Urothelium cell line (cell line): ENCODE data around the gene RTF2.
"Not testable (repeated sequence)": the region's sequence is repeated elsewhere in the genome, so short reads cannot be mapped to it uniquely, and the experiment has no call there.

ENCODE experiments used
- DNase-seq: peaks from one replicate; pipeline ENCODE4 v3.0.0; 2011; ENCODE audit warnings: low spot score, mixed read lengths
- FAIRE-seq: peaks from 2 replicates; lab custom pipeline; 2011; peaks lifted over from hg19 to GRCh38; lab: Jason Lieb, UNC

RTF2 gene

DNA sequence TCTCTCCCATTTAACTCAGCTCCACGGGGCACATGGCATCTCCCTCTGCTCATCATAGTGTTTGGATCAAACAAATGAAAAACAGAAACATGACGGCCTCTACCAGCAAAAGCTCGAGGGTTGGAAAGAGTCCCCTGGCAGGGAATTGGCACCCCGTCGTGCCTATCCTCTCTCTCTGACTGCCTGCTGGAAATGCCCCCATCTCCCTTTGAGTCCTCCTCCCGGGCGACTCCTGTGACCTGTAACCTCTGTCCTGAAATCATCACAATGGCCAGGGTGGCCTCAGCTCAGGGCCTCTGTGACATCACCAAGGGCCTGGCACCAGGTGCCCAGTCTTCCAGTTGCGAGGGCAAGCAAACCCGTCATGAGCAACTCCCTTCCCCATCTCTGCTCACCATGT, 64.5 kb downstream of the RTF2 start, which contains the start of gene FAM209B:
Gene FAM209B, plus strand, starts transcription at position 301 of the 400 bp plus-strand sequence. Its CDS starts 96 bp downstream, at position 397.
- not testable (repeated sequence) for FAIRE-seq, DNase-seq

GRCh38 chr20:56537997-56538396, 69.6 kb downstream of the RTF2 start:
- FAIRE-seq: no peak

GRCh38 chr20:56540415-56540814, 72.0 kb downstream of the RTF2 start:
- FAIRE-seq (no peak), DNase-seq (no peak)

More at GRCh38 chr20:56537997-56538396, 69.6 kb downstream of the RTF2 start:
- DNase-seq: no peak

- DNase-seq: no peak
- FAIRE-seq: no peak
These were observed 74.1 kb downstream of the RTF2 start for GRCh38 chr20:56542489-56543030.

GRCh38 chr20:56551571-56551970, 83.1 kb downstream of the RTF2 start:
- DNase-seq (no peak), FAIRE-seq (no peak)

- FAIRE-seq (no peak), DNase-seq (no peak)
These were observed 84.6 kb downstream of the RTF2 start for GRCh38 chr20:56552911-56553629.

- FAIRE-seq: peak; percentile 30
- DNase-seq: peak; percentile 95
These were observed 86.4 kb downstream of the RTF2 start for GRCh38 chr20:56554869-56555268.

DNA sequence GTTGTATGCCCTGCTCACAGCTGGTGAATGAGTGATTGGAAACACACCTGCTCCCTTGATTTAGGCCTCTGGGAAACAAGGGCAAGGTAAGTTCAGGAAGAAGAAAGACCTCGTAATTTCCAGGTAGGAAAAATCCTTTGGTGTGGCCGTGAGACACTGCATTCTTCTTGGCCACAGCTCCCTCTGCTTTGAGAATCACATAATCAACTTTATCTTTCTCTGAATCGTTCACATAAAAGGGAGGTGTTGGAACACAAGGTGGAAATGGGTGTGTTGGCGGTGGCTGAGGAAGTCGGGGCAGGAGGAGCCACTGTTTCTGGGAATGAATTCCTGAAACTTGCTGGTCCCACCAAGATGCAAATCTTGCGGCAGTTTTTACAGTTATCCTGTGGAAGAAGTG, 90.5 kb downstream of the RTF2 start:
- FAIRE-seq (no peak), DNase-seq (peak; percentile 46)

- not testable (repeated sequence) for FAIRE-seq, DNase-seq
These were observed 96.1 kb downstream of the RTF2 start for GRCh38 chr20:56564526-56564925.

- no peak for DNase-seq
- FAIRE-seq: no peak
These were observed 97.1 kb downstream of the RTF2 start for GRCh38 chr20:56565511-56565910.

DNA sequence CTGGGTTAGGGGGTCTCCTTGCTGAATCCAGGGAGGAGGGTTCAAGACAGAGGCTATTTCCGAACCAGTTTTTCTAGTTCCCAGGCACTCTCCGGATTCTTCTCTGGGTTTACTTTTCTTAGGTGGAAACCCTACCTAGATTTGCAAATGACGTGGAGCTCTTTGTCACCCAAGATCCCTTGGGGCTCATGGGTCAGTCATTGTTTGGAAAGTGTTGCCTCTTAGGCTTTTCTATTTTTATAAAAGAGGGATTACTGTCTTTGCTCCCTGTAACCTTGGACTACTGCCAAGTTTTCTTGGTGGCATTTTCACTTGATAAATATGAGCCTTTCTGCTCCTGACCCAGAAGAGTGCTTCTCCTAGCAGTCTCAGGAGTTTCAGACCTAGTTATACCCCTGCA, 98.2 kb downstream of the RTF2 start:
- FAIRE-seq (no peak), DNase-seq (no peak)
